ENCODE data around the gene GSG1L2. TPM values are rescaled to one million over a fixed set of nuclear protein-coding genes. Genes with fewer than 3 reads are reported as not detected.

The GSG1L2 gene
- total and polyA plus RNA-seq, 2 donors (not counting 1 experiment from before 2014, with no cell fraction given): not detected

DNA sequence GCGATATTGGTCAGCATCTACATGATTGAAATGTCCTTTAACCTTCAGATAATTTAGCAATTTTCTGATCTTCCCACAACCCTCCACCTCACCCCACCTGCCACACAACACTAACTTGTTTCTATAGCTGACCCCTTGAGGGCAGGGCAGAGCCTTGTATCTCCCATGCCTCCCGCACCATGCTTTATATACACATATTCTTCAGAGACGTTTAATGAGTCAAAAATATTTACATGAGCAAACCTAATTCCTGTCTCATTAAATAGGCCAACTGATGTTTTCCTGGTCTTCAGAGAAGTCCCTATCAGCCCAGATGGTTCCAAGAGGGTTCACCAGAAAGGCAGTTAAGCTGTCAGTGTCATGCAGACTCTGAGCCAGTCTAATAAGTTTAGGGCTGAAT is 23.9 kb downstream of the GSG1L2 start:
- 83% methylated on average over 3 of the region's 3 CpGs for WGBS (ENCODE audit: insufficient coverage)
- no peak overlapping the region for H3K27ac Mint-ChIP-seq

DNA sequence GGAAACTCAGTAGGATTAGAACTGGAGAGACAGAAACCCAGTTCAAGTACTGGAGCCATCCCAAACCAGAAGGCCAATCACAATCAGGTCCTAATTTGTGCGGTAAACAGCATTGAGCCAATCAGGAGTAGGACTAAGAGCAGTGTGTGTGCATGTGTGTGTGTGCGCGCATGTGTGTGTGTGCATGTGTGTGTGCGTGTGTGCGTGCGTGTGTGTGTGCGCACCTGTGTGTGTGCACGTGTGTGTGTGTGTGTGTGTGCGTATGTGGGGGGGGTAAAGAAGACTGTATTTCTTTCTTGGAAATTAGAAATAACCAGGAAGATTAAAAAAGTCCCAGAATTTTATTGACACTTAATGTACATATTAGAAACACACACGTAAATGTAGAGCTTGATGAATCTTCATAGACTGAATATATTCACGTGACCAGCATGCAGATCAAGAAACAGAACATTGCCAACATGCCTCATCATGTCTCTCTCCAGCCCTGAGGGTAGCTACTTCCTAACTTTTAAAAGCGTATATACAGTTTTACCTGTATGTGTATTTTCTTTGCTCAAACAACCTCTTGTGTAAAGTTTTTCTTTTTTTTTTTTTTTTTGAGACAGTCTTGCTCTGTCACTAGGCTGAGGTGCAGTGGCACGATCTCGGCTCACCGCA is 29.6 kb downstream of the GSG1L2 start:
- WGBS (ENCODE audit: insufficient coverage): 93% methylated on average over 9 of the region's 15 CpGs
- Mint-ChIP-seq H3K27ac (no peak overlapping the region), H3K4me3 (no peak overlapping the region), H3K27me3 (peaks cover 11% of the 10 kb centered on the region), H3K9me3 (ENCODE audit: insufficient read depth) (no peaks in the 10 kb centered on the region), H3K4me1 (no peaks in the 10 kb centered on the region)
- Histone ChIP-seq H4K20me1 (ENCODE audit: control insufficient read depth, insufficient read depth, low read length, poor library complexity, severe bottlenecking) (no peaks in the 10 kb centered on the region), H3K9me3 (ENCODE audit: control extremely low read depth in 1 of 3, control insufficient read depth in 2 of 3, insufficient read depth in 1 of 3, low read length in 2 of 3) (no peaks in the 10 kb centered on the region), H3K36me3 (replicated peaks in 1 of 2; ENCODE audit: control extremely low read depth in 1 of 2, control insufficient read depth in 1 of 2, extremely low read depth in 1 of 2, insufficient read depth in 2 of 2, low read length in 1 of 2) (no peaks in the 10 kb centered on the region), H3K4me1 (ENCODE audit: control insufficient read depth in 2 of 2, insufficient read depth in 2 of 2, low read length in 2 of 2) (no peaks in the 10 kb centered on the region), H3K79me2 (ENCODE audit: control insufficient read depth, insufficient read depth, low read length) (no peaks in the 10 kb centered on the region), H3K9ac (ENCODE audit: low read length) (no peak overlapping the region), H3K27me3 (replicated peaks in 1 of 4; ENCODE audit: control extremely low read depth in 1 of 4, control insufficient read depth in 3 of 4, insufficient read depth in 4 of 4, low read length in 3 of 4) (peaks cover 0 to 2% (median 0%) of the 10 kb centered on the region in 4 experiments), H2AFZ (ENCODE audit: insufficient read depth, low read depth, low read length, poor library complexity, severe bottlenecking) (no peak overlapping the region), H3K27ac (ENCODE audit: low read length in 2 of 2) (no peak overlapping the region), H3K4me3 (ENCODE audit: control extremely low read depth in 1 of 5, extremely low read depth in 1 of 5, insufficient read depth in 1 of 5, low read depth in 2 of 5, low read length in 4 of 5) (no peak overlapping the region), H3K4me2 (replicated peaks; ENCODE audit: low read depth, low read length, poor library complexity, severe bottlenecking) (no peak overlapping the region)
- no peak for TF ChIP-seq EZH2 (IDR thresholded peaks at IDR 0.05; ENCODE audit: borderline replicate concordance, insufficient read depth, low read depth, low read length, poor library complexity, severe bottlenecking)
- TF ChIP-seq, protein P1, sequence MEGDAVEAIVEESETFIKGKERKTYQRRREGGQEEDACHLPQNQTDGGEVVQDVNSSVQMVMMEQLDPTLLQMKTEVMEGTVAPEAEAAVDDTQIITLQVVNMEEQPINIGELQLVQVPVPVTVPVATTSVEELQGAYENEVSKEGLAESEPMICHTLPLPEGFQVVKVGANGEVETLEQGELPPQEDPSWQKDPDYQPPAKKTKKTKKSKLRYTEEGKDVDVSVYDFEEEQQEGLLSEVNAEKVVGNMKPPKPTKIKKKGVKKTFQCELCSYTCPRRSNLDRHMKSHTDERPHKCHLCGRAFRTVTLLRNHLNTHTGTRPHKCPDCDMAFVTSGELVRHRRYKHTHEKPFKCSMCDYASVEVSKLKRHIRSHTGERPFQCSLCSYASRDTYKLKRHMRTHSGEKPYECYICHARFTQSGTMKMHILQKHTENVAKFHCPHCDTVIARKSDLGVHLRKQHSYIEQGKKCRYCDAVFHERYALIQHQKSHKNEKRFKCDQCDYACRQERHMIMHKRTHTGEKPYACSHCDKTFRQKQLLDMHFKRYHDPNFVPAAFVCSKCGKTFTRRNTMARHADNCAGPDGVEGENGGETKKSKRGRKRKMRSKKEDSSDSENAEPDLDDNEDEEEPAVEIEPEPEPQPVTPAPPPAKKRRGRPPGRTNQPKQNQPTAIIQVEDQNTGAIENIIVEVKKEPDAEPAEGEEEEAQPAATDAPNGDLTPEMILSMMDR (IDR thresholded peaks at IDR 0.05): no peak
- no peak for ATAC-seq (ENCODE audit: low read depth)
- POLR2A ChIA-PET: no interaction called here
- intact Hi-C loops (cut with micrococcal nuclease): no loop called here
- CTCF ChIA-PET: interaction anchor here (0.6 kb wide), 1 partner anchor 63 kb away, joined by 3 read pairs; no protein-coding TSS in a partner anchor
- DNase-seq: no peak

More for the DNA sequence above, 23.9 kb downstream of the GSG1L2 start:
- Histone ChIP-seq H3K36me3 (replicated peaks in 1 of 2; ENCODE audit: control extremely low read depth in 1 of 2, control insufficient read depth in 1 of 2, extremely low read depth in 1 of 2, insufficient read depth in 2 of 2, low read length in 1 of 2) (no peaks in the 10 kb centered on the region), H3K27me3 (replicated peaks in 1 of 4; ENCODE audit: control extremely low read depth in 1 of 4, control insufficient read depth in 3 of 4, insufficient read depth in 4 of 4, low read length in 3 of 4) (peaks cover 0 to 6% (median 0%) of the 10 kb centered on the region in 4 experiments), H4K20me1 (ENCODE audit: control insufficient read depth, insufficient read depth, low read length, poor library complexity, severe bottlenecking) (no peaks in the 10 kb centered on the region), H3K4me1 (ENCODE audit: control insufficient read depth in 2 of 2, insufficient read depth in 2 of 2, low read length in 2 of 2) (no peaks in the 10 kb centered on the region), H3K4me2 (replicated peaks; ENCODE audit: low read depth, low read length, poor library complexity, severe bottlenecking) (no peak overlapping the region), H3K4me3 (ENCODE audit: control extremely low read depth in 1 of 5, extremely low read depth in 1 of 5, insufficient read depth in 1 of 5, low read depth in 2 of 5, low read length in 4 of 5) (no peak overlapping the region), H3K9me3 (ENCODE audit: control extremely low read depth in 1 of 3, control insufficient read depth in 2 of 3, insufficient read depth in 1 of 3, low read length in 2 of 3) (peaks cover 0 to 4% (median 0%) of the 10 kb centered on the region in 3 donors), H2AFZ (ENCODE audit: insufficient read depth, low read depth, low read length, poor library complexity, severe bottlenecking) (no peak overlapping the region), H3K79me2 (ENCODE audit: control insufficient read depth, insufficient read depth, low read length) (no peaks in the 10 kb centered on the region), H3K9ac (ENCODE audit: low read length) (no peak overlapping the region), H3K27ac (ENCODE audit: low read length in 2 of 2) (no peak overlapping the region)
- Mint-ChIP-seq H3K9me3 (ENCODE audit: insufficient read depth) (no peaks in the 10 kb centered on the region), H3K4me1 (no peaks in the 10 kb centered on the region), H3K4me3 (no peak overlapping the region), H3K27me3 (peaks cover 23% of the 10 kb centered on the region)
- no peak for TF ChIP-seq EZH2 (IDR thresholded peaks at IDR 0.05; ENCODE audit: borderline replicate concordance, insufficient read depth, low read depth, low read length, poor library complexity, severe bottlenecking)
- TF ChIP-seq, protein P1 (IDR thresholded peaks at IDR 0.05): no peak
- ChIA-PET CTCF (no interaction called here), POLR2A (no interaction called here)
- intact Hi-C loops (cut with micrococcal nuclease): no loop called here
- DNase-seq (no peak), ATAC-seq (ENCODE audit: low read depth) (no peak)
